SK-N-SH treated with all-trans-retinoic acid at 6 μM for 48 hours (cell line): ENCODE results near the gene MIR17HG.

Experiments used
- ISL1 ChIP-seq: fragments of 250-450 bp; sonication (Bioruptor Pico); IDR thresholded peaks from 2 replicates; pipeline ENCODE4 v2.1.2; 2022; ENCODE audit warnings: mild to moderate bottlenecking, moderate library complexity
- ZNF565 ChIP-seq: fragments of 450-650 bp; formaldehyde crosslinking; conservative IDR thresholded peaks from 2 replicates; pipeline ENCODE4 v1.5.0; 2020; ENCODE audit warnings: low read depth, mild to moderate bottlenecking, moderate library complexity
- ZNF8 ChIP-seq: fragments of 450-650 bp; formaldehyde crosslinking; IDR thresholded peaks from 2 replicates; pipeline ENCODE4 v1.5.0; 2020; ENCODE audit warnings: mild to moderate bottlenecking, moderate library complexity

DNA sequence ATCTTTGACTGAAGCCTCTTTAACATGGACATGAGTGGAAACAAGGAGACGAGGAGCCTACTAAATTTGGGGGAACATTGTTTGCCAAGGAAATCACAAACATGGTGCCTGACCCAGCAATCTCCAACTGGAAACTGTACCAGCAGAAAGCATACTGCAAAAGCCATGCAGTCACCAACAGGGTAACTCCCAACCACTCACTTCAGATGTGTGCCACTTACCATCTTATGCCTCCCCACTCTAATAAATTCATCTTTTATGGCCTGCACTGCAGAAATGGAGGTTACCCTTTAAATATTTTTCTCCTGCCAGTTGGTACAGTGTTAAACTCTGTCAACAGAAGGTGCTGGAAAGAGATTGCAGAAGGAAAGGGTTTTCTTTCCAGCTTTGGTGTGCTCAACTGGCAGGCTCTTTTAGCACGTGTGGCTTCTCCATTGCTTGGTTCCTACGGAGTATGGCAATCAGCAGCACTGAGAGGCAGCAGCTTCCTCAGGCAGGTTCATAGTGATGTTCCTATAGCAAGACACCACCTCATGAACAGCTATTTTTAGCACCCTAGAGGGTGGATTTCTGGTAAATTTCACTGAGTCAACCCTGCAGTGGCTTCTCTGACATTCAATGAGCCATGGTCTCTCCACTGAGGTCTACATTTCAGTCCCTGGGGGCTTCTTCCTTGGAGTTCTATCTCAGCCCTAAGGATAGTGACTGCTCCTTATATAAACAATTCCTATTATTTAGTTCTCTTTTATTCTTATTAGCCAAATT, 21.4 kb downstream of the MIR17HG start:
- no peak for TF ChIP-seq ZNF565 (CRISPR knock-in tag)
- no peak for TF ChIP-seq ISL1
- TF ChIP-seq ZNF8 (CRISPR knock-in tag) = no peak
